Left renal pelvis (tissue), 4 donors: ENCODE measurements around the gene UVSSA. TPM values are rescaled to one million over a fixed set of nuclear protein-coding genes. Genes with fewer than 3 reads are reported as not detected.
"Not testable (repeated sequence)": the region's sequence is repeated elsewhere in the genome, so short reads cannot be mapped to it uniquely, and the experiment has no call there.

Experiments used
- DNase-seq, 4 donors: peaks; one replicate each; pipeline ENCODE4 v3.0.0-alpha.2; 2013; ENCODE audit warnings: low read depth in 4 of 4, low spot score in 3 of 4
- polyA plus RNA-seq, 4 donors: library from polyadenylated mRNA; unstranded; fragments of 120-200 nt; gene quantifications; one replicate each; pipeline ENCODE4 v1.2.1, GENCODE V29; 2013; ENCODE audit not compliant: insufficient read length in 4 of 4

The UVSSA gene
- polyA plus RNA-seq, 4 donors, result 5.9 to 19.3 (median 11.3) TPM

GRCh38 chr4:1329408-1330371 is 17.3 kb upstream of the UVSSA start:
- DNase-seq, result no peak

- no peak for DNase-seq
Observed at GRCh38 chr4:1330761-1331590, 16.0 kb upstream of the UVSSA start.

- no peak for DNase-seq
Observed at GRCh38 chr4:1331591-1332353, 15.2 kb upstream of the UVSSA start.

- no peak for DNase-seq
Observed at GRCh38 chr4:1332686-1333085, 14.3 kb upstream of the UVSSA start.

- DNase-seq, result no peak
Observed at GRCh38 chr4:1333256-1333655, 13.8 kb upstream of the UVSSA start.

GRCh38 chr4:1333851-1334578 is 13.0 kb upstream of the UVSSA start:
- not testable (repeated sequence) for DNase-seq

- DNase-seq, result no peak
Observed at GRCh38 chr4:1334579-1334895, 12.5 kb upstream of the UVSSA start.

GRCh38 chr4:1335193-1335883 is 11.7 kb upstream of the UVSSA start:
- DNase-seq, result not testable (repeated sequence)

- DNase-seq, result no peak
Observed at GRCh38 chr4:1336088-1336491, 10.9 kb upstream of the UVSSA start.

GRCh38 chr4:1337376-1337831 is 9.6 kb upstream of the UVSSA start:
- no peak for DNase-seq

- no peak for DNase-seq
Observed at GRCh38 chr4:1337951-1338751, 8.9 kb upstream of the UVSSA start.

GRCh38 chr4:1338752-1339414 is 8.1 kb upstream of the UVSSA start:
- no peak for DNase-seq

GRCh38 chr4:1339489-1339888 is 7.5 kb upstream of the UVSSA start:
- no peak for DNase-seq

- no peak for DNase-seq
Observed at GRCh38 chr4:1340181-1340747, 6.7 kb upstream of the UVSSA start.

- DNase-seq, result no peak
Observed at GRCh38 chr4:1340861-1341260, 6.1 kb upstream of the UVSSA start.

- DNase-seq, result no peak
Observed at GRCh38 chr4:1342003-1342402, 5.0 kb upstream of the UVSSA start.

GRCh38 chr4:1344696-1345095 is 2.3 kb upstream of the UVSSA start:
- no peak for DNase-seq
